ENCODE data around the gene TNFRSF11A.

Gene TNFRSF11A

DNA sequence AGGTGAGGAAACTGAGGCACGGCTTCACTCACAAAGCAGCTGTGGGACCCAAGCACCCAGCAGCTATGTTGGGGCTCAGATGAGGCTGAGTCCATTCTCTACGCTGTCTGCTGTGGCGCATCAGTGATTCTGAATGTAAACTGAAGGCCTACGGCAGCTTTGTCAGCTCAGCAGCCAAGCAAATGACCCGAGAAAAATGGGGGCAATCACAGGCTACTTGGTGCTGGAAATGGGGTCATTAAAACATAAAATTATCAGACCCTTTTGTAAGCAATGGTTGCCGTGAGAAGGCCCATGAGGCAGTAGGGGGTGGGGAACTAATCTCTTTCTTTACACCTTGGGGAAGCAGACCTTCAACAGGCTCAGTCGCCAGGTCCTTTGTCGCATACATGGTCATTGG is 113.8 kb downstream of the TNFRSF11A start:
- FAIRE-seq = peak; percentile 6
- no peak for DNase-seq (ENCODE audit: insufficient read length, low spot score)
- TF ChIP-seq, protein P1, sequence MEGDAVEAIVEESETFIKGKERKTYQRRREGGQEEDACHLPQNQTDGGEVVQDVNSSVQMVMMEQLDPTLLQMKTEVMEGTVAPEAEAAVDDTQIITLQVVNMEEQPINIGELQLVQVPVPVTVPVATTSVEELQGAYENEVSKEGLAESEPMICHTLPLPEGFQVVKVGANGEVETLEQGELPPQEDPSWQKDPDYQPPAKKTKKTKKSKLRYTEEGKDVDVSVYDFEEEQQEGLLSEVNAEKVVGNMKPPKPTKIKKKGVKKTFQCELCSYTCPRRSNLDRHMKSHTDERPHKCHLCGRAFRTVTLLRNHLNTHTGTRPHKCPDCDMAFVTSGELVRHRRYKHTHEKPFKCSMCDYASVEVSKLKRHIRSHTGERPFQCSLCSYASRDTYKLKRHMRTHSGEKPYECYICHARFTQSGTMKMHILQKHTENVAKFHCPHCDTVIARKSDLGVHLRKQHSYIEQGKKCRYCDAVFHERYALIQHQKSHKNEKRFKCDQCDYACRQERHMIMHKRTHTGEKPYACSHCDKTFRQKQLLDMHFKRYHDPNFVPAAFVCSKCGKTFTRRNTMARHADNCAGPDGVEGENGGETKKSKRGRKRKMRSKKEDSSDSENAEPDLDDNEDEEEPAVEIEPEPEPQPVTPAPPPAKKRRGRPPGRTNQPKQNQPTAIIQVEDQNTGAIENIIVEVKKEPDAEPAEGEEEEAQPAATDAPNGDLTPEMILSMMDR (IDR thresholded peaks at IDR 0.05; ENCODE audit: insufficient read depth, missing control alignments) = no peak

Measured in D721Med (cell line).